HG02610 (cell line): ENCODE results near the gene AHNAK2.

Experiments
- ATAC-seq: cut with Tn5 transposase; IDR thresholded peaks from one replicate; pipeline ENCODE4 v1.9.1; 2021; ENCODE audit warnings: mild to moderate bottlenecking, moderate library complexity; ENCODE audit not compliant: unreplicated experiment

AHNAK2 gene

DNA sequence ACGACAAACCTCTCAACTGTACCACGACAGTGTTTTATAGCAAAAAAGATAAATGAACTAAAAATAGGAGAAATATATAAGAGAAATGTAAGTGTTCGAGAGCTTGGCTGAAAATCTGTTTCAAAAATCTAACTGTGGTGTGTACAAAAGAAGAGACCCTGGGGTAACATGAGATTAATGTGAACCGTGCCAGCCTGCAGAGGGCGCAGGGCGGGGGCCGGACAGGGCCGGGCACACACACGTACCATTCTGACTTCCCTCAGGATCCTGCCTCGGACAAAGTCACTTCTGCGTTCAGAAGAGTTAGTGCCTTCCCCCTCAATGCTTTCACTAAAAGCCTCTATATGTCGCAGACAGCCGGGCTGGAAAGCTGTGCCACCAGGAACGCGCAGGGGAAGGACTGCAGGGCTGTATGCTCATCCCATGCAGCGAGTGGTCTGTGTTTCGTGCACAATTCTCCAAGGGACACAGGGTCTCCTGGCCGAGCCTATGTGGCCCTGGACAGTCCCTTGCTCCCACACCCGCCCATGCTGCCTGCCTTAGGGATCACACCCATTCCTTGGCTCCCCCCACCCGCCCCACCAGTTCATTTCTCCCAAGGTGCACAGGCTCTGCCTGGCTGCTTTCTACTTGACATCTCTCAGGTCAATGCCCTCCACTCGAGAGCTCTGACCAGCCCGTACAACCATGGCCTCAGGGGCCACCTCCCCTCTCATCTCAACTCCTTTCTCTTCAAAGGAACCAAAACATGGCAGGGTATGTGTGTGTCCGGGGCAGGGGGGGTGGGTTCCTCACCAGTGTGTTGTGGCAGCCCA, 34.2 kb upstream of the AHNAK2 start:
- ATAC-seq: no peak

DNA sequence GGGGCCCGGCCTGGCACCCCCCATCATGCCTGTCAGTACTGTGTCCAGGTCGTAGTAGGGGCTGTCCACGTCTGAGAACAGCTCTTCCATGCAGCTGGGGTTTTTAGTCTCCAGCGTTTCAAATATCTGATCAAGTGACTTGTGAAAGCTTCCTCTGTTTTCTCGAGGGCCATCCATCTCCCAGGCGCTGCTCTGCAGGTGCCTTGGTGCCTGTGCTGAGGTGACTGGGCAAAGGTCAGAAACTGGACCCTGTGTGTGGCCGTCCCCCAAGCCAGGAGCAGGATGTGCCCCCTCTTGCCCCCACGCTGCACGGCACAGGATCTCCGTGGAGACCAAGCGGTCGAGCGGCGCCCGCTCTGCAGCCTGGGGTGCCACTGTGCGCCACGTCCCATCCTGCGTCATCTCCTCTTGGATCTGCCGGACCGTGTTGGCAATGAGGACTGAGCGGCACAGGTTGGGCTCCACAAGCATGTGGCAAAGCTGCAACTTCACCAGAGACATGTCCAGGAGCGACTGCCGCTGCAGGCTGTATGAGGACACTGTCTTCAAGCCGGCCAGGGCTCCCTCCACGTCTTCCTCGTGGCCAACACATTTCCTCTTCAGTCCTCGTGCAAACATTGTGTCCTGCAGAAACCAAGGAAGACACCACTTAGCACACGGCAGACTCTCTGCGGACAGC, 33.3 kb upstream of the AHNAK2 start:
- ATAC-seq: no peak

DNA sequence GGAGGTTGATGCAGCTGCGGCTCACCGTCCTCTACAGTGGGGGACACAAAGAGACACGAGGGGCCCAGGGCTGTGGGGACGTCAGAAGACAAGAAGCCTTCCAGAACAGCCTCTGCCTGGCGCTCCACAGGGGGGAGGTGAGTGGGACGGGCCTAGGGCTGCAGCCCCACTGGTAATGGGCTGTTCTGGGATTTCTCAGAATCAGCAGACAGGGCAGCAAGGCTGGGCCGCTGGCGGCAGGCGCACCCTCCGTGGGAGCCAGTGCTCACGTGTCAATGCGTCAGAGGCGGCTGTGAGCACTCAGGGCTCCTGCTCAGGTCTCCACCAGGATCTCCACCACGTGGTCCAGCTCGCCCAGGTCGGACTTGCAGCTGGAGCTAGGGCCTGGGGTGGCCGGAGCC, 32.7 kb upstream of the AHNAK2 start:
- ATAC-seq: no peak

DNA sequence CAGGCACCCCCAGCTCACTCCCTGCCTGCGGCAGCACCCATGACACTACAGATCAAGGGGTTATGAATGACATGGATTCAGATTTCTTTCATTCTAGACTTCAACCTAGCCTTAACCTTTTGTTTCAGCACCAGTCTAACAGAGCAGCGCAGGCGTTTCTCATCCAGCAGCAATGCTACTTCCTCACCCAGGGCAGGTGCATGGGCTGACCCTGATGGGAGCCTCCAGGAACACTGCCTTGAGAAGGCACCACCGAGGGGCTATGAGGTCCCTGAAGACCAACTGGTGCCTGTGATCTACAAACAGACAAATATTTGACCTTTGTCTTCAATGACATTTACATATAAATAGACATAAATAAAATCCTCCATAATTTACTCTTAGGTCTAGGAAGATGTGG, 31.9 kb upstream of the AHNAK2 start:
- ATAC-seq: no peak

DNA sequence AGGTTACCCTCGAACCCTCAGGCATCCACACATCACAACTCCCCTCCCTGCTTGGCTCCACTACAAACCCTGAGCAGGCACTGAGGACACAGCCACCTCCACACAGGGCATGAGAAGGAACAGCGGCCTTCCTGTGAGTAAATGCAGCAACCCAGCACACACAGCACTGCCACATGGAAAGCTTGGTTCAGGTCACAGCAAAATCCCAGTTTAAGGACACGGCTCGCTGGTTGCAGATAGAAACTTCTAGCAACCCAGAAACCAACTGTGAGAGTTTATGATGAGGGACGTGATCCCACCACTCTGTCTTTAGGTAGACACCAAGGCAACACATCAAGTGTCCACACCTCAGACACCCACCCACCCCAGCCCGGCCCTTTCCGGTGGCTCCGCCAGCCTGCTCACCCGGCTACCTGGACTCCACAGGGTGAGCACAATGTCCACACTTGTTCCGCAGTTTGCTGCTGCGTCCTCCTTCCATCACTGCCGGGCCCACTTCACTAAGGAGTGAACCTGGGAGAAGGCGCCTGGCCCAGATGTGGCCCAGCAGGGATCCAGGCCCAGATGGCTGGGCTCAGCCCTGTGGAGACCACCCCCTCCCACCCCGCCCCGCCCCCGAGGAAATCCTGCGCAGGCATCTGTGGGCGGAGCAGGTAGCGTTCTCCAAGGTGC, 29.6 kb upstream of the AHNAK2 start:
- ATAC-seq: no peak

DNA sequence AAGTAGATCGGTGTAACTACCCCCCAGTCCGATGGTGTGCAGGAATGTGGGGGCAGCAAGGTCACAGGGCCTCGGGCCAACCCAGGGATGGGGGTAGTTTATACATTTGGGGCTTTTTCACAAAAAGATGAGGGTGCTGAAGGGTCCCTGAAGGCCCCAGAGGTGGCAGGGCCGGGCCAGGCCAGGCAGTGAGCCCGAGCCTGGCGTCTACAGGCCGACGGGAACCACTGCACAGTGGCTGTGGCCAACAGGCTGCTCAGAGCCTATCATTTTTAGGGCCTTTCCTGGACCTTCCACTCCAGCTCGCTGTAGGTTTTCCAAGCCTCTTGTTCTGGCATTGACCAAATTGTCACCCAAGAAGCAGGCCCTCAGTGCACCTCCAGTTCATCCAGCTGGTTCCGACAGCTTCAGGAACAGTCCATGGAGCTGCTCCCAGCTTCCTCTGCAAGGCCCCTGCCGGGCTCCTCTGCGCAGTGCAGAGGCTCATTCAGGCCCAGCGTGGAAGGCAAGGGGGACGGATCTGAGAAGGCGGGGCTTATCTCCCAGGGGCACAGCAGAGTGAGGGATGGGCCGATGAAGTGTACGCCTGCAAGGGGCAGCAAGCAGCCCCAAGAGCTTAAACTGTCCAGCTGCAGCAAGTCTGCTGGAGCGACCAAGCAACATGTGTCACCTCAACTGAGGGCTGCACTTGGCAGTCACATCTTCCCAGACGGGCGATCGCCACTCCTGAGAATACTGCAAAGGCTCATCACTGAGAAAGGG, 28.8 kb upstream of the AHNAK2 start:
- ATAC-seq: no peak

DNA sequence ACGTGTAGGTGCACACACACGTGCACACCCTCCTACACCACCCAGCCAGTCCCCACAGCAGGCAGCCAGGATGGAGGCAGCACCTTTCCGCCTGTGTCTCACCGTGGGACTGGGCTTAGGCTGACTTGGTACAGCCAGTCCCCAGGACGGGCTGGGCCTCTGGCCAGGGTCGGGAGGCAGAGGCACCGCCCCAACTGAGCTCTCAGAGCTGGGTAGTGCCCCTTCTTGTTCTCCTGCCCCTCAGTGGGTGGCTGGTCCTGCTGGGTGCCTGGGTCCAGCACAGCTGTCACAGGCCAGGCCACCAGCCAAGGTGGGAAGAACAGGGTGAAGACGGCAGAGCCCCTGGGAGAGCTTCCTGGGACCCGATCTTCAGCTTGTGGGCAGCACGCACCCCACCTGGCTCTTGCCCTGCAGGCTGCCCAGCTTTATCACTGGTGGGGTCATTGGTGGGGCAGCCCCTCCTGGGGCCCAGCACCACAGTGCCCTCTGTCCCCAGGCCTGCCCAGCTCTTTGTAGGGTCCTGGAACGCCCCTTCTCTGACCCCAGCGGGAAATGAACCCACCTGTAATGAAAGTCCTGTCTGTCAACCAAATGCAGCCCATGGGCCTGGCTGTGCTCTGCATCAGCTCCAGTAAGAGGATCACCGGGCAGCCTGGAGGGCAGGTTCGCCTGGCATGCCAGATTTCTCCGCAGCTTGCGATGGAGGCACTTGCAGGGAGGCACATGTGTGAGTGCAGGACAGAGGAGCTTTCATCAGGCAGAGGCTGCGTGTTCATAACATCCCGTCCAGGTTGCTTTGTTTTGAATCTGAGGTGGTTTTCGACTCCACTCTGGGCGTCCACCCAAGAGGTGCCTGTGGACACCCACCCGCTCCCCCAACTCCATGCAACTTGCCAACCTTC, 28.0 kb upstream of the AHNAK2 start:
- no peak for ATAC-seq

DNA sequence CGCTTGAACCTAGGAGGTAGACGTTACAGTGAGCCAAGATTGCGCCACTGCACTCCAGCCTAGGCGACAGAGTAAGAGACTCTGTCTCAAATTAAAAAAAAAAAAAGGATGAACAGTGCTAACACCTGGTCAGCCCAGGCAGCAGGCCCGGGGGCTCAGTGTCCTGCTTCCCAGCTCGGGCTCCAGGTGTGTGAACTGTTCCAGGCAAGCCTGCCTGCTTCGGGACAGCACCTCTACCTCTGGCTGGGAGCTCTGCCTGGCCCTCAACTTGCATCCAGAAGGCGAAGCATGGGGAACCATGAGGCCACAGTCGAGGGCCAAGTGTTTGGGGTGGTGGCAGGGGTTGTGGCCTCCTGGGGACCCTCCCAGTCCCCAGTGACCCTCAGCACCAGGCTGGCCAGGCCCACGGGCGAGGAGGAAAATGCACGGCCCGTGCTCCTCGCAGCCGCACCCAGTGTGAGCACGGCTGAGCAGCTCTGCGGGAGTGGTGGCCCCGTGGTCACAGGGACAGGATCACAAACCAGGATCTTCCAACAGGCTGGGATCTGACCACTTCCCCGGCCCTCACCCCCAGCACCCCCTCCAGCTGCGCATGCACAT, 27.3 kb upstream of the AHNAK2 start:
- no peak for ATAC-seq

DNA sequence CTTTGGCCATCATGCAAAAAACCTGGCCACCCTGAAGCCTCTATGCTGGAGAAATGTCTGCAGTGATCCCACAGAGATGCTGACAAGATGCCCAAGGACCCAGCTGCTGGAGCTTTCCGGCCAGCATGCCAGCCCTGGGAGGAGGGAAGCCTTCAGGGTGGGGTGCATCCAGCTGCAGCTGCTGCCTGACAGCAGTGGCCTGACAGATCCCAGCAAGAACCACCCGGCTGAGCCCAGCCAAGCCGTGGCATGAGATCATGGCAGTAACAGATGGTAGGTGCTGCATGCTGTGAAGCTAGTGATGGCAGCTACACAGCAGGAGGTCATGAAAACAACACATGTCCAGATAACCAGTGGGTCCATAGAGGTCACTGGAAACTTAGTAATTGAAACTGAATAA, 21.2 kb upstream of the AHNAK2 start:
- no peak for ATAC-seq

DNA sequence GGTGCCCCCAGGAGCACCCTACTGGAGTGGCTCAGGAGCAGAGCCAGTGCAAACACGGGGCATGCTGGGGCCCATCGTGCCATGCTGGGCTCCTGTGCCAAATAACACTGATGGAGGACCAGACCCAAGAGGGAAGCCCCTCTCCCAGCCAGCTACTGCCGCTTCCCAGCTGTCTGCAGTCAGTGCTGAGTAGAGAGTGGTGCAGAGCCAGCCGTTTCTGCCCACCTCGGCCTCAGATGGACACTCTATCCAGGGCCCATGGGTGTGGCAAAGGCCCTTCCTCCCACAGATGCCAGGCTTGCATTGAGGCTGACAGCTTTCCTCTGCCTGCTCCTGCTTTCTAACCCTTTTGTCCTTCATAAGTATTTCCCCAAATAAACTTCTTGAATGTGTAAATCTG, 20.6 kb upstream of the AHNAK2 start:
- ATAC-seq: no peak

DNA sequence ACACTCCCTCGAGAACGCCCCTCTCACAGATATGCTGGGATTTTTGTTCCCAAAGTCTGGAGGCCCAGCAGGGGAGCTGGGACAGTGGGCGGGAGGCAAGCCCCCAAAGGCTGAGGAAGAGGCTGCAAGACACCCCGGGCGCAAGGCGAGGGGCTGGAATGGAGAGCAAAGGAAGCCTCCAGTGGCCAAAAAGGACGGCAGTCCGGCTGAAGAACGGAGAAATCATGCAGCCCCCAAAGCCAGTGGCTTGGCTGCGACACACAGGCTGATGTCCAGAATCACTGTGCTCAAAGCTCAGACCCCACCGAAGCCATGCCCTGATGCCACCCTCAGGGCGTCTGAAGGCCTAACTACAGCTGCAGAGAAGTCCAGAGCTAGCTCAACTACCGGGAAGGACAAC, 18.3 kb upstream of the AHNAK2 start:
- no peak for ATAC-seq

DNA sequence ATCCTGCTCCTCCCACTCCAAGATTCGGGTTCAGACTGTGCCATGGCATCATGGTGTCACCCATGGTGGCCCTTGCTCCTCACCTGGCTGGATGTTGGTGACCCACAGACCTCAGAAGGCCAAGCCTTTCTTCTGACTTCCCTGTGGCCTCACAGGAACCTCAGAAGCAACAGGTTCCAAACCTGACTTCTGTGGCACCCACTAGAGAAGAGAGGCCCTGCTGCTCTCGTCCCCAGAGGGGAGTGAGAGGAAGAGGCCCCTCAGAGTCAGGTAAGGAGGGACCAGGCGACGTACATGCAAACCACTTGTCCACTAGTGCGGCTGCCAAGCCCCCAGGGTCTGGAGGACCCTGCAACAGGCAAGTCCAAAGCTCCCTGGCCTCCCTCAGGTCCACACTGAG, 17.9 kb upstream of the AHNAK2 start:
- ATAC-seq: no peak

DNA sequence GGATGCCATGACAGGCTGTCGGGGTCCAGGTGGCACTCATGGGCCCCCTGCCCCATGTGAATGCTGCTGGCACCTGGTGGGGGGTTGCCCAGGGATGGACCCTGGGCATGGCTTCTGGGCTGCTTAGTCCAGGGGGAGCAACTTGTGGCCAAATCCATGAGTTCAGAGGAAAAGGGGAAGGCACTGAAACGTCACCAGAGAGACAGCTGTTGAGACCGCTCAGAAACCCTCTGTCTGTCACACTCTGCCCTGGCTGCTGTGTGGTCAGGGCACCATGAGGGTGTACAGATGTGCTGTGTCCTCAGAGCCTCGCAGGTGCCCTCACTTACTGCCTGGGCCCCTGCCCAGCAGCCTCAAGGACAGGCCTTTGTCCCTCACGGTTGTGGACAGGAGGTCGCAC, 16.8 kb upstream of the AHNAK2 start:
- no peak for ATAC-seq

DNA sequence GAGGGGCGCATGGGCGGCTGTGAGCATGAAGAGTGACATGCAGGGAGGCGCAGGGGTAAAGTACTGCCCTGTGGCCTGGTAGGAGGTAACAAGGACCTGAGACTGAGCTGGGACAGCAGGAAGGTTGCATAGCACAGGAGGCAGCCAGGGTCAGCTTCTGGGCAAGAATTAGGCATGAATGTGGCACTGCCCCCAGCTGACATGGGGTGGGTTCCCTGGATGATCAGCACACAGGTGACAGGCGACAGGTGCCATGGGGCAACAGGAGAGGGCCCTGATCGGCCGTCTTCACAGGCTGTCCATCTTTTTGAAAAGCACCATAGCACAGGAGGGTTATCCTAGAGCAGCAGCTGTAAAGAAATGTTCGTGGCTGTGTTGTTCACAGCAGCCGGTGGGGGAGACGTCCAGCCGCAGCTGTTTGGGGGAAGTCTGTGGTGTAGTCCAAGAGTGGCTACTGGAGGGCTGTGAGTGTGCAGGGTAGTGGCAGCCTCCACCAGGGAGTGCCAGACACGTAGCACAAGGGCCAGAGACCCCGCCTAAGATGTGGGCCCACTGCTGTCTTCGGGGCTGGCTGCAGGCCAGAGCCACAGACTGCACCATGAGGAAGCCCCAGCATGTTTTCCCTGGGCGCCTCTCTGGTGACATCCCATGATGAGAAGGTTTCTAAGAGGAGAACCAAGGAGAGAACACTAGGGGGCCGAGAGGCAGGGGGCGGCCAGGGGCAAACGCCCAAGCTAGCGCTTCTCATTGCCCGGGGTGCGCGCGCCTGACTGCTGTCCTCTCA, 15.8 kb upstream of the AHNAK2 start:
- no peak for ATAC-seq

DNA sequence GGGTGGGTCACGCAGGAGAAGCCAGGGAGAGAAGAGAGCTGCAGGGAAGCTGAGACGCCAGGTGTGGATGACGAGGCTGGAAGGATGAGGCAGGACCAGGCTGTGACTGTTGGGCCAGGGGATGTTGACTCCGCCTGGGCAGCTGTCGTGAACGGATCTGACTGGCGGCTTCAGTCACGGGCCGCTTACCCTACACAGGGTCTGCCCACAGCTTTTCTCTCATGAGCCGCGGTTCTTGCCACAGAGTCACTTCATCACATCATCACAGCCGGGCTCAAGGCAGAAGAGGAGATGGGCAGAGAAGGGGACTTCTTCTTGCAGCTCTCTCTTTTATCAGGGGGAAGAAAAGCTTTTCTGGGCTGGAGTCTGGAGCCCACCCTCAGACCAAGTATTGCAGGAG, 15.1 kb upstream of the AHNAK2 start:
- ATAC-seq: no peak

DNA sequence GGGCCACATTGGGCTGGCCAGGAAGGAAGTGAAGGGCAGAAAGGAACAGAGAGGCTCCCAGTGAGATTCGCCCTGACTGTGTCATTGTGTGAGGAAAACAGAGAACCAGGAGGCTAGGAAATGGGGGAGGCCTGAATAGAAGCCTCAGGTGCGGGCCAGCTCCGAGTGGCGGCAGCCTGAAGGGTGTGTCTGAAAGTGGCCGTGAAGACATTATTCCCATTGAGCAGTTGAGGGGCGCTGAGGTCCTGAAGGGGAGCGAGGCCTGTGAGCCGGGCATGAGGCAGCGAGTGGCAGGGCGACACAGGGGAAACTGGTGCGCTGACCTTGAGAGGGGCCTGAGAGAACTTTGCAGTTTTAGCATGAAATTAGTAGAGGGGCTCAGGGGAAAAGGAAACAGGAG, 14.3 kb upstream of the AHNAK2 start:
- ATAC-seq: no peak

DNA sequence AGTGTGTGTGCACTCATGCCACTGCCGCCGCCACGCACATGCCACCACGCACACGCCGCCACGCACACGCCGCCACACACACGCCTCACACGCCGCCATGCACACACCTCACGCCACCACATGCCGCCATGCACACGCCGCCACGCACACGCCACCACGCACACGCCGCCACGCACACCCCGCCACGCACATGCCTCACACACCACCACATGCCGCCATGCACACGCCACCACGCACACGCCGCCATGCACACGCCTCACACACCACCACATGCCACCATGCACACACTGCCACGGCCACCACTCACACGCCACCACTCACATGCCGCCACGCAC, 13.7 kb upstream of the AHNAK2 start:
- no peak for ATAC-seq

DNA sequence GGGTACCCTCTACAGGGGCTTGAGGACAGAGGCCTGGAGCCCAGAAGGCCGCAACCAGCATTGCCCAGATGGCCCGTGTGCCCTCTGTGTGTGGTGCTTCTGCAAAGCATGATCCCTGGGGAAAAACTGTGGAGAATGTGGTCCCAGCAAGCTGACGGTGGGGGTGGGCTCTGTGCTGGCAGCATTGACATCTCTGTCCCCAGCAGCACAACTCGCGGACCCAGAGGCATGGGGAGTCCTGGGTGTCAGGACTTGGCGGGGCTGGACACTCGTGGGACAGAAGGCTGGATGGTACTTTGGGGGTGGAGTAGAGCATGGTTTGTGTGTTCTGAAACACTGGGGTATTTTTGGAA, 11.8 kb upstream of the AHNAK2 start:
- ATAC-seq: no peak

DNA sequence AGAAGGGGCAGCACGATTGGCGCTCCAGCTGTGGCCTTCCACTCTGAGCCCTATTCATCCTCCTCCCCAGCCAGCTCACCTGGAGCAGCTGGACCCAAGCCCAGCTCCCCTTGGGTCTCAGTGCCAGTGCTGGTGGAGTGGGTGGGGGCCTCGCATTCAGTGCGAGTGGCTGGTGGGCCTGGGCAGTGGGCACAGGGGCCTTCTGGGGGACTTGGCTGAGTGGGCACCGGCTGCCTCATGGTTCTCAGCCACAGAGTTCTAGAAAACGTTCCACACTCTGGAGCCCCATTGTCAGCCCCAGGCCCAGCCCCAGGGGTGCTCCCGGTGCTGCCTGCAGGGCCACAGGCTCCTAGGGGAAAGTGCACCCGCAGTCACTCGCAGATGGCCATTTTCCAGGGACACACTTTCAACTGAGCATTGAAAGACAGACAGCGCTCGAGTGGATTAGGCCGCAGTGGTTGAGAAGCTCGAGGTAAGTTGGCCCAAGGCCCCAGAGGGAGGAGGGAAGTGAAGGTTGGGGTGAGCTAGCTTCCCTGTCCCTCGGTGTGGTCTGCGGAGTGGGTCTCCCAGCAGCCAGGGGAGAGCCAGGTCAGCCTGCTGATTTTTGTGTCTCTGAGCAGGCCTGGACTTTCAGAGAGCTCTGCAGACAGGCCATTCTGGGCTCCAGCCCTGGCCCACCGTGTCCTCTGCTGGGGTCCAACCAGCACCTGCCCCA, 11.2 kb upstream of the AHNAK2 start:
- ATAC-seq: no peak
